Thymus (tissue), 11 donors: Measurements from ENCODE around the gene CCDC197. TPM values are rescaled to one million over a fixed set of nuclear protein-coding genes. Genes with fewer than 3 reads are reported as not detected.
A peak's percentile ranks its signal among the peaks of the same experiment; 100 is the strongest.

Experiments used
- DNase-seq, 9 donors: peaks; one replicate each; pipeline ENCODE4 v3.0.0-alpha.2; 2013; ENCODE audit warnings: low spot score in 9 of 9, low read depth in 6 of 9, missing footprints in 1 of 9
- H3K27ac ChIP-seq, 2 donors: one replicate each; pipeline ENCODE4 v1.5.1; 2013; ENCODE audit warnings: control low read depth in 1 of 2, low read depth in 1 of 2, low read length in 1 of 2, mild to moderate bottlenecking in 1 of 2, moderate library complexity in 1 of 2
- H3K27me3 ChIP-seq, 2 donors: one replicate each; pipeline ENCODE4 v1.5.1; 2013; ENCODE audit warnings: low read length in 1 of 2; ENCODE audit not compliant: control insufficient read depth in 2 of 2, insufficient read depth in 1 of 2
- H3K36me3 ChIP-seq, 2 donors: one replicate each; pipeline ENCODE4 v1.5.1; 2013; ENCODE audit warnings: low read length in 1 of 2, mild to moderate bottlenecking in 1 of 2, moderate library complexity in 1 of 2; ENCODE audit not compliant: control insufficient read depth in 2 of 2, insufficient read depth in 2 of 2
- H3K4me1 ChIP-seq, 2 donors: one replicate each; pipeline ENCODE4 v1.5.1; 2013; ENCODE audit warnings: low read length in 2 of 2; ENCODE audit not compliant: control insufficient read depth in 2 of 2, insufficient read depth in 2 of 2
- H3K4me3 ChIP-seq, 2 donors: one replicate each; pipeline ENCODE4 v1.5.1; 2013; ENCODE audit warnings: low read length in 2 of 2, control low read depth in 1 of 2, mild to moderate bottlenecking in 1 of 2
- H3K9me3 ChIP-seq, 2 donors: one replicate each; pipeline ENCODE4 v1.5.1; 2013; ENCODE audit warnings: low read length in 1 of 2, mild to moderate bottlenecking in 1 of 2; ENCODE audit not compliant: control insufficient read depth in 2 of 2, insufficient read depth in 1 of 2
- WGBS: extraction: QIAGEN DNeasy Blood & Tissue Kit; methylation state at CpG from one replicate; pipeline ENCODE4 v1.1.7; 2013; 5-methylcytosine and 5-hydroxymethylcytosine counted together
- polyA plus RNA-seq: library from polyadenylated mRNA; stranded (reverse); fragments of 200-250 nt; gene quantifications from one replicate; pipeline ENCODE4 v1.2.3, GENCODE V29; 2013
- total RNA-seq: library from RNA; stranded (reverse); fragments of 120-200 nt; gene quantifications from one replicate; pipeline ENCODE4 v1.2.4, GENCODE V29; 2013
- donor health status: healthy.

CCDC197 gene
- total and polyA plus RNA-seq, 2 donors = not detected

DNA sequence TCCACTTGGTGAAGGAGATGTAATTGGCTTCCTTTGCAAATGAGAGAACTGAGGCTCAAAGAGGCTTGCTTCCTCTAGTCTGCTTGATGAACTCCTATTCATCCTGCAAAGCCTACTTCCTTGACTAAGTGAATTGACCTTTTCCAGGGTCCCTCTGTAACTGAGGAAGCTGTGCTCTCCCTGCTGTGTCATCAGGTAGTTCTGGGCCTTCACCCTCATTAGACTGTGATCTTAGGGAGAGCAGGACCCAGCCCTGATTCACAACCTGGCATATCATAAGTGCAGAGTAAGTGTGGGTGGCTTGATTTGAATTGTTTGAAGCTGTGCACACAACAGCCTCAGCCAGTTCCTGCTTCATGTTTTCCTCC lies 37.0 kb upstream of the CCDC197 start:
- no peaks in the 10 kb centered on the region for H3K9me3 ChIP-seq
- peaks cover 0 to 46% of the 10 kb centered on the region in 2 donors for H3K4me1 ChIP-seq
- DNase-seq = no peak
- no peak overlapping the region for H3K27ac ChIP-seq
- no peak overlapping the region for H3K4me3 ChIP-seq
- H3K27me3 ChIP-seq = no peaks in the 10 kb centered on the region
- H3K36me3 ChIP-seq = no peaks in the 10 kb centered on the region

GRCh38 chr14:93960774-93961438 lies 36.2 kb upstream of the CCDC197 start:
- H3K4me3 ChIP-seq = no peak overlapping the region
- no peaks in the 10 kb centered on the region for H3K36me3 ChIP-seq
- DNase-seq = no peak
- 95% methylated on average over 3 of the region's 3 CpGs for WGBS
- no peaks in the 10 kb centered on the region for H3K9me3 ChIP-seq
- no peak overlapping the region for H3K27ac ChIP-seq
- peaks cover 0 to 42% of the 10 kb centered on the region in 2 donors for H3K4me1 ChIP-seq
- H3K27me3 ChIP-seq = no peaks in the 10 kb centered on the region

DNA sequence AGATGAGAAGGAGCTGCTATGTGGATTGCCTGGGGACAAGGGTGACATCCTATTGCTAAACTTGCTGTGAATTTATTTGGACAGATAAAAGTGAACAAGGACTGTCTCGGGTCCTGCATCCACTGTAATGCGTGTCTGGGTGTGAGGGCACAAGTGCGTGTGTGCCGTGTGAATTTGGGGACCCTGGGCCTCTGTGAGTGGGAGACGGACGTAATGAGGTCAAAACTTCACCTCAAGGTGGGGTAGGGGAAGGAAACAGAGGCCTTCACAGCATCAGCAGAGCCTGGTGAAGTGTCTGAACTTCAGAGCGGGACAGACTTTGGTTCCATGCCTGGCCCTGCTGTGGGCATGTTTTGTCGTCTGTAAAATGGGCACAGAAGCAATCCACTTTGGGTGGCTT lies 35.5 kb upstream of the CCDC197 start:
- Histone ChIP-seq H3K4me1 (peaks cover 0 to 37% of the 10 kb centered on the region in 2 donors), H3K9me3 (no peaks in the 10 kb centered on the region), H3K27me3 (no peaks in the 10 kb centered on the region), H3K4me3 (no peak overlapping the region), H3K27ac (no peak overlapping the region), H3K36me3 (no peaks in the 10 kb centered on the region)
- DNase-seq = no peak
- WGBS = 96% methylated on average over 8 of the region's 8 CpGs

DNA sequence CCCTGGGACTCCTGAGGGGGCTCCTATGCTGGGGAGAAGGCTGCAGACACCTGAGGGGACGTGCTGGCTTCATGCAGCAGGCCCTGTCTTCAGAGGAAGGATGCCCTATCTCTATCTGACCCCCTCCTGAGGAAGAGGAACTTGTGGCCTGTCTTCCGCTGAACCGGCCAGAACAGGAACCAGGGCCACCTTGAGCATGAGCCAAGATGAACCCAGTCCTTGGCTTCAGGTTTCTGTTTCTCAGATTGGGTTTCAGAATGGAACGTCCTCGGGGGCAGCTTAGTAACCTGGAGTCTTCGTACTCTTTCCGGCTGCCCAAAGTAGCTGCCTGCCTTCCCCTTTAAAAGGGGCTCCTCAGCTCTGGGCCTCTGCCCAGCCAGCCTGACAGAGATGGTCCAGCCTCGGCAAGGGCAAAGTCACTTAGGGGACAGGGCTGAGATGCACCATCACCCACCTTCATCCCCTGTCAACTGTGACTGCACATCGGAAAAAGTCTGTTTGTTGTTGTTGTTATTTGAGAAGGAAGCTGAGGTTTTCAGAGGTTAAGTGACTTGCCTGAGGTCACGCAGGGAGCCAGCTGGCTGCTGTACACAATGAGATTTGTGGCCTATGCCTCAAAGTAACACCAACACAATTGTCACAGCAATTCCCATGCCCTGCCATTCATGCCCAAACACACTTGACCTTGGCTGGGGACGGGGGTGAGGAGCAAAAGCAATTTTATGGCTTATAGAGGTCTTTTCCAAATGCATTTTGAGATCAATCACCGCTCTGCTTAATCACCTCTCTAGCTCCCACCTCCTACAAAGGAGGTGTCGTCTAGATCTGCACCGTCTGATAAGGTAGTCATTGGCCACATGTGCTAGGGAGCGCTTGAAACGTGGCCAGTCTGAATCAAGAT lies 34.1 kb upstream of the CCDC197 start:
- Histone ChIP-seq H3K27ac (peak overlapping the region; percentile 36 to 70), H3K27me3 (no peaks in the 10 kb centered on the region), H3K36me3 (no peaks in the 10 kb centered on the region), H3K4me3 (no peak overlapping the region), H3K9me3 (no peaks in the 10 kb centered on the region), H3K4me1 (peaks cover 0 to 30% of the 10 kb centered on the region in 2 donors)
- DNase-seq = peak in 1 of 9 donors; percentile 41
- WGBS = 45% methylated on average over 16 of the region's 16 CpGs

DNA sequence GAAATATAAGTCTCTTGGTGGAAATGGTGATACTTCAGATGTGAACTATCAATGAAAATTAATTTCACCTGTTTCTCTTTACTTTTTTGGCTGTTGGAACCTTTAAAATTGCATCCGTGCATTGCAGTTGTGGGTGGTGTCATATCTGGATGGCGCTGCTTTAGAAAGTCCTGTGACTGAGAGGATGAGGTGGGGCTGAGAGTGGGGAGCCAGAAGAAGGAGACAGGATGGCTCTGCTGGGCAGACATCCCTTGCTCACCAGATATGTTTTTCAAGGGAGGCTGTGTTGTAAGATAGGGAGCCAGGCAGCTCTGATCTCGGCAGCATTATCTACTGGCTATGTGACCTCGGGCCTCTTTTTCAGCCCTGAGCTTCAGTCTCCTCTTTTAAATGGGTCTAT lies 33.4 kb upstream of the CCDC197 start:
- Histone ChIP-seq H3K36me3 (no peaks in the 10 kb centered on the region), H3K4me3 (no peak overlapping the region), H3K27me3 (peaks cover 0 to 3% of the 10 kb centered on the region in 2 donors), H3K9me3 (no peaks in the 10 kb centered on the region), H3K27ac (no peak overlapping the region), H3K4me1 (peaks cover 0 to 26% of the 10 kb centered on the region in 2 donors)
- no peak for DNase-seq
- 96% methylated on average over 4 of the region's 4 CpGs for WGBS

GRCh38 chr14:93964281-93964680 lies 32.8 kb upstream of the CCDC197 start:
- H3K9me3 ChIP-seq = no peaks in the 10 kb centered on the region
- H3K27ac ChIP-seq = no peak overlapping the region
- peaks cover 0 to 23% of the 10 kb centered on the region in 2 donors for H3K4me1 ChIP-seq
- no peak for DNase-seq
- peaks cover 0 to 6% of the 10 kb centered on the region in 2 donors for H3K27me3 ChIP-seq
- WGBS = 95% methylated on average over 10 of the region's 10 CpGs
- H3K4me3 ChIP-seq = no peak overlapping the region
- no peaks in the 10 kb centered on the region for H3K36me3 ChIP-seq

GRCh38 chr14:93964820-93965286 lies 32.2 kb upstream of the CCDC197 start:
- H3K4me3 ChIP-seq = no peak overlapping the region
- no peak for DNase-seq
- H3K9me3 ChIP-seq = no peaks in the 10 kb centered on the region
- H3K4me1 ChIP-seq = peaks cover 0 to 18% of the 10 kb centered on the region in 2 donors
- 95% methylated on average over 3 of the region's 3 CpGs for WGBS
- H3K27me3 ChIP-seq = peaks cover 0 to 9% of the 10 kb centered on the region in 2 donors
- H3K36me3 ChIP-seq = no peaks in the 10 kb centered on the region
- no peak overlapping the region for H3K27ac ChIP-seq

DNA sequence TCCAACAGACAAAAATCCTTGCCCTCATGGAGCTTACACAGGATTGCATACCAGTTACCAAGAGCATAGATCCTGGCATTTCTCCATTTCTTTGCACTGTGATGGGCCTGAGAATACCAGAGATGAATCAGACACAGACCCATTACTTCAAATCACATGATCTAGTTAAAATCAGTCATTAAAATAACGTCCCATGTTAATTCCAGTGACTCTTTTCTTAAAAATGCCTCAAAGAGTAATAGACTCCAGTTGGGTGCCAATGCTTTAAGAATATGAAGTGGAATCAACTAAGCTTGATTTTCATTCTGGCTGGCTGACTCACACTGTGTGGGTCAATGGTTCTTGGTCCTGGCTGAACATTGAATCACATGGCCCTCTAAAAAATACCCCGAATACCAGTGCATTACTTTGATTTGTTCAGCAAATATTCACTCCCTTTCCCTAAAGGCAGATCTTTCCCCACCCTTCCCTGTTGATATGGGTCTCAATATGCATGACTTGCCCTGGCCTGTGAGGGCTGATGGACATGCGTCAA lies 31.7 kb upstream of the CCDC197 start:
- no peak for DNase-seq
- Histone ChIP-seq H3K27me3 (peaks cover 0 to 14% of the 10 kb centered on the region in 2 donors), H3K9me3 (no peaks in the 10 kb centered on the region), H3K4me3 (no peak overlapping the region), H3K27ac (no peak overlapping the region), H3K4me1 (peaks cover 0 to 15% of the 10 kb centered on the region in 2 donors), H3K36me3 (no peaks in the 10 kb centered on the region)
- 96% methylated on average over 3 of the region's 3 CpGs for WGBS

DNA sequence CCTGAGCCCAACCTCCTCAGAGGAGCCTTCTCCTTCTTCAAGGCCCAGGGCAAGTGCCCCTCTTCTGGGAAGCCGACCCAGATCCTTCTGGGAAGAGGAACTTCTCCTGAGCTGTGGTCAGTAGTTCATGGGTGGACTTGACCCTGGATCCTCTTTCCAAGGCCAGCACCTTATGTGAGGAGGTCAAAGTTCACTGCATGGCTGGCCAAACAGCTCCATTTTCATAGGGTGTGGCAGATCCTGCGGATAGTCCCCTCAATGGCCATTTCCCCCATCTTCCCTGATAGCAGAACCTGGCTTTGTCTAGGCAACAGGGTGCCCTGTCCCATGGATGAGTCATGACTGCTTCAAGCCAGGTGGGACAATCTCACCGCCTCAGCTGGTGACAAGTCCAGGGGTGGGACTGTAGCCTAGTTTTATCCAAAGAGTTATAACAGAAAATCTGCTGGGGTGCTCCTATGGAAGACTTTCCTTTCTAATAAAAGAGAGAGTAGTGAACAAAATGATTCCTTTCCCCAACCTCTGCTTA lies 31.1 kb upstream of the CCDC197 start:
- Histone ChIP-seq H3K9me3 (no peaks in the 10 kb centered on the region), H3K4me3 (no peak overlapping the region), H3K27me3 (peaks cover 0 to 17% of the 10 kb centered on the region in 2 donors), H3K4me1 (peaks cover 0 to 20% of the 10 kb centered on the region in 2 donors), H3K36me3 (no peaks in the 10 kb centered on the region), H3K27ac (no peak overlapping the region)
- no peak for DNase-seq
- WGBS = 97% methylated on average over 3 of the region's 3 CpGs
